ENCODE data around the gene SERPINB12. TPM values are rescaled to one million over a fixed set of nuclear protein-coding genes. Genes with fewer than 3 reads are reported as not detected.

SERPINB12 gene
- total RNA-seq, 1 experiment from 2014 or later = not detected

DNA sequence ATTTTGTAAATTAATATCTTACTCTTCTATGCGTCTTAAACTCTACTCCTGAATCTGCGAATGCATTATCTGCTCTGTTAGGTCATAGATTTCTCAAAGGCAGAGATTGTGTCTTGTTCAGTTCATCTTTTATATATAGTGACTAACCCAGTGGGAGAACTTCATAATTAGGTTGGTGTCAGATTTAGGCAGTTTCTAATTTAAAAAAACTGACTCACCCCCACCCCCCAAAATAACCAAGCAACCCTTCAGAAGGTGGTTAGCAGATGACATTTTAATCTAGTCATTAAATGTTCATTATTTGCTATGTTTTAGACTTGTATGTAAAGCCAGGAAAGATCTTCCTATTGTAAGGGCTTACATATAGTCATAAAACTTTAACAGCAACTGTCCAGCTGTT is 10.4 kb downstream of the SERPINB12 start:
- no peak overlapping the region for H2BK20ac ChIP-seq (ENCODE audit: low read depth, low read length, poor library complexity, severe bottlenecking)
- no peak overlapping the region for H2BK5ac ChIP-seq (ENCODE audit: insufficient read length, low read length)
- DNase-seq = no peak
- H4K5ac ChIP-seq (ENCODE audit: insufficient read length, low read depth, low read length) = no peak overlapping the region
- no peak overlapping the region for H3K4ac ChIP-seq (ENCODE audit: low read depth, low read length)
- no peak overlapping the region for H2BK15ac ChIP-seq (ENCODE audit: low read depth, low read length)
- H3K79me2 ChIP-seq (ENCODE audit: insufficient read depth, low read length) = no peaks in the 10 kb centered on the region
- H3K4me3 Mint-ChIP-seq = no peak overlapping the region
- H3K9ac ChIP-seq (ENCODE audit: extremely low read depth, insufficient read length, low read length) = no peak overlapping the region
- H2BK120ac ChIP-seq (ENCODE audit: low read depth, low read length, poor library complexity, severe bottlenecking) = no peak overlapping the region
- H4K91ac ChIP-seq (ENCODE audit: insufficient read length, low read depth, low read length) = no peak overlapping the region
- H3K4me1 Mint-ChIP-seq = no peaks in the 10 kb centered on the region
- no peak overlapping the region for H2AFZ ChIP-seq (ENCODE audit: low read length)
- H3K14ac ChIP-seq (ENCODE audit: insufficient read depth, low read length) = no peak overlapping the region
- WGBS (ENCODE audit: extremely low coverage, insufficient read length, low lambda C conversion rate) = no CpG with 5 or more reads among the region's 2 CpGs
- TF ChIP-seq, protein P1, sequence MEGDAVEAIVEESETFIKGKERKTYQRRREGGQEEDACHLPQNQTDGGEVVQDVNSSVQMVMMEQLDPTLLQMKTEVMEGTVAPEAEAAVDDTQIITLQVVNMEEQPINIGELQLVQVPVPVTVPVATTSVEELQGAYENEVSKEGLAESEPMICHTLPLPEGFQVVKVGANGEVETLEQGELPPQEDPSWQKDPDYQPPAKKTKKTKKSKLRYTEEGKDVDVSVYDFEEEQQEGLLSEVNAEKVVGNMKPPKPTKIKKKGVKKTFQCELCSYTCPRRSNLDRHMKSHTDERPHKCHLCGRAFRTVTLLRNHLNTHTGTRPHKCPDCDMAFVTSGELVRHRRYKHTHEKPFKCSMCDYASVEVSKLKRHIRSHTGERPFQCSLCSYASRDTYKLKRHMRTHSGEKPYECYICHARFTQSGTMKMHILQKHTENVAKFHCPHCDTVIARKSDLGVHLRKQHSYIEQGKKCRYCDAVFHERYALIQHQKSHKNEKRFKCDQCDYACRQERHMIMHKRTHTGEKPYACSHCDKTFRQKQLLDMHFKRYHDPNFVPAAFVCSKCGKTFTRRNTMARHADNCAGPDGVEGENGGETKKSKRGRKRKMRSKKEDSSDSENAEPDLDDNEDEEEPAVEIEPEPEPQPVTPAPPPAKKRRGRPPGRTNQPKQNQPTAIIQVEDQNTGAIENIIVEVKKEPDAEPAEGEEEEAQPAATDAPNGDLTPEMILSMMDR (conservative IDR thresholded peaks at IDR 0.05) = no peak
- no peak overlapping the region for H3K23ac ChIP-seq (ENCODE audit: insufficient read length, low read depth, low read length)
- H3K9me3 Mint-ChIP-seq = no peaks in the 10 kb centered on the region
- no peaks in the 10 kb centered on the region for H3K23me2 ChIP-seq (ENCODE audit: insufficient read length, low read depth, low read length, poor library complexity, severe bottlenecking)
- H3K9me3 ChIP-seq (ENCODE audit: control insufficient read depth, low read depth, low read length) = no peaks in the 10 kb centered on the region
- no peaks in the 10 kb centered on the region for H3K4me1 ChIP-seq (ENCODE audit: insufficient read depth, low read length)
- no peak overlapping the region for H3K4me2 ChIP-seq (ENCODE audit: insufficient read depth, insufficient read length, low read length)
- no peak overlapping the region for H4K8ac ChIP-seq (replicated peaks; ENCODE audit: insufficient read length, low read depth, low read length)
- H3K27ac Mint-ChIP-seq = no peak overlapping the region
- no peaks in the 10 kb centered on the region for H3K27me3 Mint-ChIP-seq (ENCODE audit: low read depth)
- no peaks in the 10 kb centered on the region for H3K36me3 Mint-ChIP-seq (ENCODE audit: insufficient read depth in 1 of 3, low read depth in 3 of 3)
- no peaks in the 10 kb centered on the region for H4K20me1 ChIP-seq (ENCODE audit: control insufficient read depth, insufficient read depth, insufficient read length)
- no peak overlapping the region for H3K56ac ChIP-seq (ENCODE audit: insufficient read length, low read depth, low read length)
- H2BK12ac ChIP-seq (ENCODE audit: insufficient read length, low read depth, low read length) = no peak overlapping the region
- no peak overlapping the region for H3K27ac ChIP-seq (ENCODE audit: insufficient read length, low read depth, low read length)
- H2AK5ac ChIP-seq (ENCODE audit: insufficient read length, low read length) = no peak overlapping the region
- no peak overlapping the region for H3T11ph ChIP-seq (ENCODE audit: low read length)
- H3K27me3 ChIP-seq (ENCODE audit: insufficient read depth, low read length) = no peaks in the 10 kb centered on the region
- no peaks in the 10 kb centered on the region for H3K79me1 ChIP-seq (ENCODE audit: insufficient read depth, low read depth, low read length, poor library complexity, severe bottlenecking)
- no peak overlapping the region for H3K18ac ChIP-seq (ENCODE audit: insufficient read length, low read depth, low read length)
